Parathyroid adenoma (tissue), 2 donors: ENCODE results near the gene KIF13A.

Experiments used
- H2AFZ ChIP-seq: fragments of 300-600 bp; sonication (generic); one replicate; pipeline ENCODE4 v1.7.0; 2017; ENCODE audit warnings: antibody characterized with exemption, mild to moderate bottlenecking
- H3K27ac ChIP-seq: fragments of 300-600 bp; sonication (generic); one replicate; pipeline ENCODE4 v1.7.0; 2017
- H3K27me3 ChIP-seq: fragments of 300-600 bp; sonication (generic); one replicate; pipeline ENCODE4 v1.7.0; 2017; ENCODE audit warnings: low read length; ENCODE audit not compliant: control insufficient read depth, insufficient read depth
- H3K36me3 ChIP-seq: fragments of 300-600 bp; sonication (generic); one replicate; pipeline ENCODE4 v1.7.0; 2017; ENCODE audit warnings: low read length; ENCODE audit not compliant: control insufficient read depth, insufficient read depth
- H3K4me1 ChIP-seq: fragments of 300-600 bp; sonication (generic); one replicate; pipeline ENCODE4 v1.7.0; 2017; ENCODE audit warnings: control low read depth
- H3K4me2 ChIP-seq: fragments of 300-600 bp; sonication (generic); one replicate; pipeline ENCODE4 v1.7.0; 2017; ENCODE audit warnings: low read length
- H3K4me3 ChIP-seq: fragments of 300-600 bp; sonication (generic); one replicate; pipeline ENCODE4 v1.7.0; 2017; ENCODE audit warnings: low read depth, low read length
- H3K79me2 ChIP-seq: fragments of 300-600 bp; sonication (generic); one replicate; pipeline ENCODE4 v1.7.0; 2017; ENCODE audit warnings: control low read depth
- H3K9ac ChIP-seq: fragments of 300-600 bp; sonication (generic); one replicate; pipeline ENCODE4 v1.7.0; 2017; ENCODE audit warnings: mild to moderate bottlenecking
- H3K9me3 ChIP-seq: fragments of 300-600 bp; sonication (generic); one replicate; pipeline ENCODE4 v1.7.0; 2017; ENCODE audit warnings: low read length; ENCODE audit not compliant: control insufficient read depth
- CTCF ChIP-seq: fragments of 300-600 bp; sonication (generic); IDR thresholded peaks from one replicate; pipeline ENCODE4 v1.7.0; 2017; ENCODE audit warnings: antibody characterized with exemption, mild to moderate bottlenecking
- donor health status: primary hyperparathyroidism.

KIF13A gene

GRCh38 chr6:17771609-17772008 is 215.8 kb downstream of the KIF13A start:
- H3K36me3 ChIP-seq = no peaks in the 10 kb centered on the region
- no peak overlapping the region for H3K4me2 ChIP-seq
- no peak overlapping the region for H3K27ac ChIP-seq
- H3K4me1 ChIP-seq = no peaks in the 10 kb centered on the region
- H3K9ac ChIP-seq = no peak overlapping the region
- H2AFZ ChIP-seq = no peak overlapping the region
- no peak for TF ChIP-seq CTCF
- no peaks in the 10 kb centered on the region for H3K79me2 ChIP-seq
- no peaks in the 10 kb centered on the region for H3K27me3 ChIP-seq
- no peak overlapping the region for H3K4me3 ChIP-seq
- no peaks in the 10 kb centered on the region for H3K9me3 ChIP-seq

GRCh38 chr6:17768881-17769280 is 218.6 kb downstream of the KIF13A start:
- Histone ChIP-seq H3K9me3 (no peaks in the 10 kb centered on the region), H3K27ac (no peak overlapping the region), H3K4me1 (no peaks in the 10 kb centered on the region), H3K4me2 (no peak overlapping the region), H3K27me3 (no peaks in the 10 kb centered on the region), H2AFZ (no peak overlapping the region), H3K79me2 (no peaks in the 10 kb centered on the region), H3K9ac (no peak overlapping the region), H3K4me3 (no peak overlapping the region), H3K36me3 (no peaks in the 10 kb centered on the region)
- TF ChIP-seq CTCF = no peak

- Histone ChIP-seq H3K36me3 (no peaks in the 10 kb centered on the region), H3K9ac (no peak overlapping the region), H3K9me3 (no peaks in the 10 kb centered on the region), H3K79me2 (no peaks in the 10 kb centered on the region), H3K27me3 (no peaks in the 10 kb centered on the region), H3K4me1 (no peaks in the 10 kb centered on the region), H3K27ac (no peak overlapping the region), H3K4me3 (no peak overlapping the region), H2AFZ (no peak overlapping the region), H3K4me2 (no peak overlapping the region)
- no peak for TF ChIP-seq CTCF
These were observed 219.0 kb downstream of the KIF13A start for GRCh38 chr6:17768388-17768787.

GRCh38 chr6:17762651-17763050 is 224.8 kb downstream of the KIF13A start:
- Histone ChIP-seq H3K27ac (no peak overlapping the region), H3K4me1 (no peaks in the 10 kb centered on the region), H2AFZ (no peak overlapping the region), H3K9ac (no peak overlapping the region), H3K4me3 (no peak overlapping the region), H3K36me3 (no peaks in the 10 kb centered on the region), H3K4me2 (no peak overlapping the region), H3K9me3 (no peaks in the 10 kb centered on the region), H3K27me3 (no peaks in the 10 kb centered on the region), H3K79me2 (no peaks in the 10 kb centered on the region)
- no peak for TF ChIP-seq CTCF

- no peak for TF ChIP-seq CTCF
- no peaks in the 10 kb centered on the region for H3K4me1 ChIP-seq
These were observed 229.3 kb downstream of the KIF13A start for GRCh38 chr6:17758119-17758518.

More at GRCh38 chr6:17758119-17758518, 229.3 kb downstream of the KIF13A start:
- Histone ChIP-seq H3K36me3 (no peaks in the 10 kb centered on the region), H3K27ac (no peak overlapping the region), H3K79me2 (no peaks in the 10 kb centered on the region), H3K9me3 (no peaks in the 10 kb centered on the region), H2AFZ (no peak overlapping the region), H3K27me3 (no peaks in the 10 kb centered on the region), H3K9ac (no peak overlapping the region), H3K4me2 (no peak overlapping the region), H3K4me3 (no peak overlapping the region)
